ENCODE data around the gene FIGNL2.
A peak's percentile ranks its signal among the peaks of the same experiment; 100 is the strongest.

FIGNL2 gene

DNA sequence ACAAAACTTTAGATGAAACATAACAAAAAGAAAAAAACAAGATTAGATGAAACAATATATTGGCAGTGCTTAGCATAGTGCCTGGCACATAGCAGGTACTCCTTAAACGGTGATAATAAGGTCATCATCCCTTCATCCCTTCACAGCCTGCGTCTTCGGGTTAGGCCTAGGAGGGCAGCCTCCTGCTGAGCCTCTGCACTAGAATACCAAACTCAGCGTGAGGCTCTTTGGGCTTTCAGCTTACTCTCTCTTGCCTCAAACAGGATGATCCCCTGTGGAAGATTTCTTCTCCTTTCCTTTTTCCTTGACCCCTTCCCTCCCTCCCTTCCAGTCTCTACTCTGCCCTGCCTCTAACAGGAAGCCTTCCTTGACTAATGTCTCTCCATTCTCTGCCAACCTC, 14.4 kb upstream of the FIGNL2 start:
- H3K27ac Mint-ChIP-seq, result no peak overlapping the region
- H3K4me3 Mint-ChIP-seq, result peak overlapping the region in 1 of 2 donors; percentile 52
- H3K27me3 Mint-ChIP-seq, result peaks cover 64 to 83% of the 10 kb centered on the region in 2 donors
- H3K4me1 Mint-ChIP-seq (ENCODE audit: low read depth in 2 of 2), result peaks cover 0 to 5% of the 10 kb centered on the region in 2 donors
- no peaks in the 10 kb centered on the region for H3K36me3 Mint-ChIP-seq (ENCODE audit: insufficient read depth)
- DNase-seq, result no peak
- no peaks in the 10 kb centered on the region for H3K9me3 Mint-ChIP-seq
- no peak for ATAC-seq (replicated peaks)

DNA sequence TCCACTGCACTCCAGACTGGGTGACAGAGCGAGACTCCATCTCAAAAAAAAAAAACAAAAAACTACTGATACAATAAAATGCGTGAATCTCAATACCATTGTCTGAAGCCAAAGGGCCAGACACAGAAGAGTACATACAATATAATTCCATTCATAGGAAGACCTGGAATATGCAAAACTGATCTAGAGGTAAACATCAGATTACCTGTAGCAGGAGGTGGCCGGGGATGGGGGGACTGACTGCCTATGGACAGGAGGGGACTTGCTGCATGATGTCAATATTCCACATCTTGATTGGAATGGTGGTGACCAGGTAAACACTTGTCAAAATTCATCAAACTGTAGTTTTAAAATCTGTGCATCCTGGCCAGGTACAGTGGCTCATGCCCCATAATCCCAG, 12.5 kb upstream of the FIGNL2 start:
- ATAC-seq (replicated peaks) (no peak), DNase-seq (no peak)
- Mint-ChIP-seq H3K4me3 (no peak overlapping the region), H3K27me3 (peaks cover 71 to 83% of the 10 kb centered on the region in 2 donors), H3K36me3 (ENCODE audit: insufficient read depth) (no peaks in the 10 kb centered on the region), H3K9me3 (no peaks in the 10 kb centered on the region), H3K27ac (no peak overlapping the region), H3K4me1 (ENCODE audit: low read depth in 2 of 2) (peaks cover 0 to 5% of the 10 kb centered on the region in 2 donors)

- Mint-ChIP-seq H3K9me3 (no peaks in the 10 kb centered on the region), H3K4me3 (no peak overlapping the region), H3K4me1 (ENCODE audit: low read depth in 2 of 2) (peaks cover 5 to 6% of the 10 kb centered on the region in 2 donors), H3K36me3 (ENCODE audit: insufficient read depth) (no peaks in the 10 kb centered on the region), H3K27ac (no peak overlapping the region), H3K27me3 (peaks cover 51 to 72% of the 10 kb centered on the region in 2 donors)
- ATAC-seq (replicated peaks) (no peak), DNase-seq (no peak)
Observed at GRCh38 chr12:51855586-51856428, 7.3 kb upstream of the FIGNL2 start.

DNA sequence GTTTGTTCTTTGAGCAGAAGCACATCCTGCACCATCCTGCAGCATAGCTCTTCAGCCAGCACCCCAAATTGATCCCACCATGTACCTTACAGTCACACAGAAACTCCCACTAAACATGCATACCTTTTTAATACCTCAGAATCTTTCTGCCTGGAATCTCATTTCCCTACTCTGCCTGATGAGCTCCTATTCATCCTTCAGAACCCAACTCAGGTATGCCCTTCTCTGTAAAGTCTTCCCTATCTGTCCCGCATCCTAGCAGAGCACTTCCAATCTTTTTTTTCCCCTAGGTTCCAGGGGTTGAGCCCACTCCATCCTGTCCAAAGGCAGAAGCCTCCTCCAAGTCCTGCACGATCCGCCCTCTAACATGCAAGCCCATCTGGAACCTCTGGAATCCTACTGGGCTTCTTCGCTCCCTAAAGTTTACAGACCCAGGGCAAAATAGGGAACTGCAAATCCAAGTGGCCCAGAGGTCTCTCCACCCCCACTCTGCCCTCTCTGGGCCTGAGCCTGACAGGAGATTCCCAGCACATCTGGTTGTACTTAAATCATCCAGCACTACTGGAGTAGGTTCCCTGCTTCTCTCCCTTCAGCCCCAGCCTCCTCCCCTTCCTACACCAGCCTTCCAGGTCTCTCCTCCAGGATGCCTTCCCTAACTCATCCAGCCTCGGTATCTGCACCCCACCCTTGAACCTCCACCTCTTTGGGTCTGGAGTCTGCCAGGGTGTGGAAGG, 4.1 kb upstream of the FIGNL2 start:
- no peak for ATAC-seq (replicated peaks)
- Mint-ChIP-seq H3K4me3 (no peak overlapping the region), H3K27me3 (peaks cover 38 to 69% of the 10 kb centered on the region in 2 donors), H3K36me3 (ENCODE audit: insufficient read depth) (no peaks in the 10 kb centered on the region), H3K4me1 (ENCODE audit: low read depth in 2 of 2) (peaks cover 5 to 8% of the 10 kb centered on the region in 2 donors), H3K27ac (no peak overlapping the region), H3K9me3 (no peaks in the 10 kb centered on the region)
- no peak for DNase-seq

DNA sequence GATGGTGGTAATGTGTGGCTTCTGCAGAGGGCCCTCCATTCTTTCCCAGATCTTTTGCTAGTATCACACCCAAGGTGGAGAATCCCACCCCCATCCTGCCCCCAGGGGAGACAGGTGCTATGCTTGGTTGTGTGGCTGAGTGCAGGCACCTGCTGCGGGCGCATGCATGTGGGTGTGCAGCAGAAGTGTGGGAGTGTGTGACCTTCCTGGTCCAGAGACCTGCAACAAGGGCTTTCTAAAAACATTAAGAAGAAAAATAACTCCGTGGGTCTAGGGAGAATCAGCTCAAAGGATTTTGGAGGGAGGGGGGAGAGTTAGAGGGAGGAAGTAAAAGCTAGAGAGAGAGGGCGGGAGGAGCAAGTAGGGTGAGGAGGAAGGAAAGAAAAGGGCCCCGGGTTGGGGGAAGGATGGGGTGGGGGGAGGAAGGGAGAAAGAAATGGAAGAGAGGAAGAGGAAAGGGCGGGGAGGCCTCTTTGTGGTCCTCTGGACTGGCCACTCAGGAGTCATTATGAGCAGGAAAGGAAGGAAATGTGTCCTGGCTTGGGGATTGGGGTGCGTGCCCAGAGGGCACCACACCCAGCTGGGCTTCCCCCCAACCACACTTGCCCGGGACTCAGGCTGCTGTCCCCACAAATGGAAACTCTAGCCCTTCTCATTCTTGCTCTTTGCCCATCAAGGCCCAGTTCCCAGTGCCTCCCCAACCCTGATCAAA, 3.1 kb upstream of the FIGNL2 start:
- Mint-ChIP-seq H3K4me1 (ENCODE audit: low read depth in 2 of 2) (peaks cover 5 to 10% of the 10 kb centered on the region in 2 donors), H3K36me3 (ENCODE audit: insufficient read depth) (no peaks in the 10 kb centered on the region), H3K9me3 (no peaks in the 10 kb centered on the region), H3K27ac (no peak overlapping the region), H3K4me3 (no peak overlapping the region), H3K27me3 (peaks cover 32 to 61% of the 10 kb centered on the region in 2 donors)
- DNase-seq, result no peak
- no peak for ATAC-seq (replicated peaks)

- no peaks in the 10 kb centered on the region for H3K9me3 Mint-ChIP-seq
- DNase-seq (no peak), ATAC-seq (replicated peaks) (no peak)
- peaks cover 32 to 61% of the 10 kb centered on the region in 2 donors for H3K27me3 Mint-ChIP-seq
- no peak overlapping the region for H3K27ac Mint-ChIP-seq
- no peak overlapping the region for H3K4me3 Mint-ChIP-seq
- peaks cover 5 to 12% of the 10 kb centered on the region in 2 donors for H3K4me1 Mint-ChIP-seq (ENCODE audit: low read depth in 2 of 2)
- H3K36me3 Mint-ChIP-seq (ENCODE audit: insufficient read depth), result no peaks in the 10 kb centered on the region
Observed at GRCh38 chr12:51850965-51851299, 2.4 kb upstream of the FIGNL2 start.

DNA sequence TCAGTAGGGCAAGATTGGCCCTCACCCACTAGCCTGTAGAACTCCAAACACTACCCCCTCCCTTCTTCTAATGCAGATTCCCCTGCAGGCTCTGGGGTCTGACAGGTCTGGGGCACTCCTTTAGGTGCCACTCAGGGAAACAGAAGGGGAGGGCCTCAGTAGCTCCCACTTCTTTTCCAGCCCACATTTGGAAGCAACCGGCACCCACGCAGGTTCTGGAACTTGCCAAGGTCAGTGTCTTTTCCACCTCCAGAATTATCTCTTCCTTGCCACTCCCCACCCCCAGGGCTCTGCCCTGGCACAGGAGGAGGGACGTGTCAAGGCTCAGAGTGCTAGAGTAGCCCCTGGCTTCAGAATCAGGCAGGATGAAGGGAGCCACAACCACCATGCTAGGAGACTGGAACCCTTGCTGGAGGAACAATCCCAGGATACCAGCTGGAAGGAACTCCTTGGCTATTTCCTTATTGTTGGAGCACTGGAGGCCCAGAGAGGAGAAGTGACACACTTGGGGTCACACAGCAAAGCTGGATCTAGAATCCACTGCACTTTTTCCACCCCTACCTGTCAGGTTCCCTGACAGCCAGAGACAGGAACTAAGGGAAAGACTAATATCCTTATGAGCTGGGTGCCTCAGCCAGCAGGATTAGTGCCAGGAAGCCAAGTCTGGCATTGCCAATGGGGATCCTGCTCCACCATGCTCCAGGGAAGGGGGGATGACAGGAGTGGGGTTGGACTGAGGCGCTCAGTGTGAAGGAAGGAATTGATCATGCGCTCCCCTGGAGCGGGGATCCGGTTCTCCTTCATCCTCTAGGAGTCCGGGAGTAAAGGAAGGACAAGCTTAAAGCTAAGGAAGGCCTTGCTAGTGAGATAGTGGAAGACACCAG, 1.8 kb upstream of the FIGNL2 start:
- ATAC-seq (replicated peaks) (no peak), DNase-seq (no peak)
- H3K27ac Mint-ChIP-seq, result no peak overlapping the region
- H3K27me3 Mint-ChIP-seq, result peaks cover 34 to 64% of the 10 kb centered on the region in 2 donors
- no peaks in the 10 kb centered on the region for H3K36me3 Mint-ChIP-seq (ENCODE audit: insufficient read depth)
- peaks cover 5 to 13% of the 10 kb centered on the region in 2 donors for H3K4me1 Mint-ChIP-seq (ENCODE audit: low read depth in 2 of 2)
- H3K4me3 Mint-ChIP-seq, result no peak overlapping the region
- no peaks in the 10 kb centered on the region for H3K9me3 Mint-ChIP-seq

GRCh38 chr12:51848841-51849735, 570 bp upstream of the FIGNL2 start:
- H3K9me3 Mint-ChIP-seq, result no peaks in the 10 kb centered on the region
- no peaks in the 10 kb centered on the region for H3K36me3 Mint-ChIP-seq (ENCODE audit: insufficient read depth)
- peaks cover 5 to 13% of the 10 kb centered on the region in 2 donors for H3K4me1 Mint-ChIP-seq (ENCODE audit: low read depth in 2 of 2)
- no peak for DNase-seq
- H3K27ac Mint-ChIP-seq, result no peak overlapping the region
- peaks cover 46 to 72% of the 10 kb centered on the region in 2 donors for H3K27me3 Mint-ChIP-seq
- no peak overlapping the region for H3K4me3 Mint-ChIP-seq
- no peak for ATAC-seq (replicated peaks)

GRCh38 chr12:51847643-51848325, 734 bp downstream of the FIGNL2 start:
- Mint-ChIP-seq H3K27me3 (peaks cover 50 to 75% of the 10 kb centered on the region in 2 donors), H3K9me3 (no peaks in the 10 kb centered on the region), H3K27ac (no peak overlapping the region), H3K4me3 (peak overlapping the region; percentile 63 to 78), H3K4me1 (ENCODE audit: low read depth in 2 of 2) (peaks cover 5 to 13% of the 10 kb centered on the region in 2 donors), H3K36me3 (ENCODE audit: insufficient read depth) (no peaks in the 10 kb centered on the region)
- DNase-seq (peak in 1 of 3 experiments; percentile 11), ATAC-seq (replicated peaks) (peak; percentile 17)

- H3K4me3 Mint-ChIP-seq, result peak overlapping the region; percentile 63 to 78
- H3K27ac Mint-ChIP-seq, result no peak overlapping the region
- peak; percentile 66 for ATAC-seq (replicated peaks)
- DNase-seq, result peak in 1 of 3 experiments; percentile 9
- H3K36me3 Mint-ChIP-seq (ENCODE audit: insufficient read depth), result no peaks in the 10 kb centered on the region
- H3K27me3 Mint-ChIP-seq, result peaks cover 49 to 75% of the 10 kb centered on the region in 2 donors
- no peaks in the 10 kb centered on the region for H3K9me3 Mint-ChIP-seq
- peaks cover 5 to 13% of the 10 kb centered on the region in 2 donors for H3K4me1 Mint-ChIP-seq (ENCODE audit: low read depth in 2 of 2)
Observed at GRCh38 chr12:51846911-51847642, 1.4 kb downstream of the FIGNL2 start.

GRCh38 chr12:51846271-51846691, 2.2 kb downstream of the FIGNL2 start:
- H3K27ac Mint-ChIP-seq, result no peak overlapping the region
- no peaks in the 10 kb centered on the region for H3K36me3 Mint-ChIP-seq (ENCODE audit: insufficient read depth)
- ATAC-seq (replicated peaks) (no peak), DNase-seq (no peak)
- peaks cover 52 to 75% of the 10 kb centered on the region in 2 donors for H3K27me3 Mint-ChIP-seq
- H3K4me3 Mint-ChIP-seq, result peak overlapping the region; percentile 63 to 78
- peaks cover 2 to 9% of the 10 kb centered on the region in 2 donors for H3K4me1 Mint-ChIP-seq (ENCODE audit: low read depth in 2 of 2)
- H3K9me3 Mint-ChIP-seq, result no peaks in the 10 kb centered on the region
